GM21619 (cell line): ENCODE measurements around the gene KIAA0825.
"Not testable (repeated sequence)": the region's sequence is repeated elsewhere in the genome, so short reads cannot be mapped to it uniquely, and the experiment has no call there.

Experiments
- ATAC-seq: cut with Tn5 transposase; IDR thresholded peaks from one replicate; pipeline ENCODE4 v1.9.1; 2021; ENCODE audit not compliant: unreplicated experiment

KIAA0825 gene

GRCh38 chr5:94378062-94378461 is 240.3 kb downstream of the KIAA0825 start:
- ATAC-seq: no peak

- ATAC-seq: no peak
These were observed 241.6 kb downstream of the KIAA0825 start for GRCh38 chr5:94376672-94377345.

DNA sequence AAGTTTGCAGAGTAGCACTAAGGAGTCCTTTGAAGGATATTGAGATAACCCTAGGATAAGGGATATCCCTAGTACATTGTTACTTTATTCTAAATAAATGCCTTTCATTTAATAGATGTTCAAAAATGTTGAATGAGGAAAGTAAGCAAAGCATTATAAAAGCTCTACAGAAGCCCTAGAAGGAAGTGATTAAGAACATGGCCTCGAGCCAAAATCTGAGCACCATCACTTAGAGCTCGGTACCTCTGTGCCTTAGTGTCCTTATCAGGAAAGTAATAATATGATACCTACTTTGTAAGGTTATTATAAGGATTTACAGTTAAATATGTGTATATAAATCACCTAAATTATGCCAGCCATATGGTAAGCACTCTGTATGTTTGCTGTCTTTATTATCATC is 242.6 kb downstream of the KIAA0825 start:
- ATAC-seq: no peak

- no peak for ATAC-seq
These were observed 244.1 kb downstream of the KIAA0825 start for GRCh38 chr5:94374336-94374735.

DNA sequence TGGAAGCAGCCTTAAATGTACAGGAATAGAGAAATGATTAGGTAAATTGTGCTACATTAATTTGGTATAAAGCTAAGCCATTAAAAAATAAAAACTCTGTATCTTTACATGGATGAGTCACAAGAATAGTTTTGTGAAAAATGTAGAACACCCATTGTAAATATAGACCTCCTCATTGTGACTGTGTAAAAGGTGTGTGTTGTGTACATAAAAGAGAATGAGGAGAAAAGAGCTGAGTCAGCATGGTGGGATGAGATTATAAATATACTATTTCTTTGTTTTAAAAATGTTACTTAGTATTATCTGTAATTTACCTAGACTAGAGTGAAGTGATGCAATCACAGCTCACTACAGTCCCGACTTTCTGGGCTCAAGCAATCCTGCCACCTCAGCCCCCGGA is 250.5 kb downstream of the KIAA0825 start:
- ATAC-seq: no peak

DNA sequence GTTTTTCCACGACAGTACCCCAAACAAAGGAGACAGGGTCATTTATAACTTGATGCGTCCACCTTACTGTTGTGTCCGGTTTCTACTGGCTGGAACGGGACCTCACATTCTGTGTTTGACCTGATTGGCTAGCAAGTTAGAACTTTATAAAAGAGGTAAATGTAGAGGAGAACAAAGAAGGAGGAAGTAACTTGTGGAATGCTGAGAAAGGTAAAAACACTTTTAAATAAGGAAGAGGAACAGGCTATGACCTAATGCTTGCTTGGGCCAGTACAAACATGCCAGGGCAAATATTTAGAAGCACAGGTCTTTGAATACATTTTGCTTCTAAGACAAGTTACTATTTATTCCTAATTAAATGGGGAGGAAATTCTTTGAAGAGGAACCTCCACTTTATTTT is 251.6 kb downstream of the KIAA0825 start:
- no peak for ATAC-seq

- ATAC-seq: no peak
These were observed 255.5 kb downstream of the KIAA0825 start for GRCh38 chr5:94362857-94363256.

DNA sequence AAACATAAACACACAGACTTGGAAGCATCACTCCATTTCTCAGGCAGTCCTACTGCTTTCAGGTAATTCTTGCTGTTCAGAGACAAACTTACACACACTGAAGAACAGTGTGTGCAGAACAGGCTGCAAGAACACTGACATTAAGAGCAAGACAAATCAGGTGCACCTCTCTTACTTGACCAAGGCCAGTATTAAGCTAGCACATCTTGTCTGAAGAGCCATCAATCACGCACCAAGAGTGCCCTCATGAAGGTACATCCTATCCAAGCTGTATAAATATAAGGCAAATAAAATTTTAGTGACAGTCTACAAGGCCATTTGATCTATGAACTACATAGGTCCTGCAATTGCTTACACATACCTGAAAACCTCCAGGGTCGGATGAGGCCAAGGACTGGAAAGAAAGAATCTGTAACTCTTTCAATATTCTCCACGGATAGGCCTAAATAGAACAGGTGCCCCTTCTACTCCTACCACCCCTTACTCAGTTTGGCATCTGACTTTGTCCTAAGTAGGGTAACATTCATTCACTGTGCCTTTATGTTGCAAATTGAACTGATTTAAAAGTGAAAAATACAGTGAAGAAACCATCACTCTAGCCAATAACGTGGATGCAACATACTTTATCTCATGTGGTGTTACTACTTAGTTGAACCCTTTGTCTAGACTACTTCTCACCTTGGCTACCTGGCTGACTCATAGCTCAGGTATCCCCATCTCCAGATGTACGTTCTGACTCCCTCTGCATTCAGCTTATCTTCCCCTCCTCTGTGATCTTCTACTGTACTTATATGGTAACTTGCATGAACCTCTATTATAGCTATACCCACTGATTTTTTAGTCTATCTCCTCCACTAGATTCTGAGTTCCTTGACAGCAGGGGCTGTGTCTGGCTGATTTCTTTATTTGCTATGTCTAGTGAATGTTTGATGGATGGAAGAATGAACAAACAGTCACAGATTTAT is 256.3 kb downstream of the KIAA0825 start:
- ATAC-seq: no peak

GRCh38 chr5:94361161-94361560 is 257.2 kb downstream of the KIAA0825 start:
- no peak for ATAC-seq

GRCh38 chr5:94360382-94361130 is 257.8 kb downstream of the KIAA0825 start:
- no peak for ATAC-seq

DNA sequence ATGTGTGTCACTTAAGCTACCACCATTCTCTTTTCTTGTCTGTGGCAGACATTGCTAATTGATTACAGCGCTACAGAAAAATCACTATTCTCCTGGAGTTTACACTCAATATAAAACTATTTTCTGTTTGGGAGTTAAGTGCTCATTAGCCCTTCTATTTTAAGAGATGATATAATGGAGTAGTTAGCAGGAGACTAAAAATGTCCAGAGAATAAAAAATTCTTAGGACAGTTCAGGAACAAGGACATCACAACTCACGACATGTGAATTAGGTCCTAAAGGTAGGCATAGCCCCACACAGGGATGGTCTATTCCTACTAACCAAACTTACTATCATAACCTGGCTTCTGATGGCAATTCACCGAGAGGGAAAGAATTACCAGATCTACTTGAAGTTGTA is 258.5 kb downstream of the KIAA0825 start:
- ATAC-seq: no peak

DNA sequence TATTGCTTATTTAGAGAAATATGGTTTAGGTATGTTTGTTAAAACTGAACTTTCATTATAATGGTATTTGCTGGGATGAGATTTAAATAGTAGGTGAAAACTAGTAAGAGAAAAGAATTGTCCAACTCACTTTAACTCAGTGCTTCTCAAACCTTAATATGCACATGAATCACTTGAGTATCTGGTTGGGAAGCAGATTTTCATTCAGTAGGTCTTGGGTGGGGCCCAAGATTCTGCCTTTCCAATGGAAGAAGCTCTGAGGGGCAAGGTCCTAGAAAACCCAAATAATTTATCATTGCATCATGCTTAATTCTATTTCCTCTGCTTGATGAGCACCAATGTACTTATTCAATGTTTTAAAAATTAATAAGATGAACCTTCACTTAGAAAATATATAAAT is 262.6 kb downstream of the KIAA0825 start:
- ATAC-seq: no peak

GRCh38 chr5:94354837-94355485 is 263.4 kb downstream of the KIAA0825 start:
- ATAC-seq: not testable (repeated sequence)

- ATAC-seq: no peak
These were observed 264.8 kb downstream of the KIAA0825 start for GRCh38 chr5:94353605-94354004.

DNA sequence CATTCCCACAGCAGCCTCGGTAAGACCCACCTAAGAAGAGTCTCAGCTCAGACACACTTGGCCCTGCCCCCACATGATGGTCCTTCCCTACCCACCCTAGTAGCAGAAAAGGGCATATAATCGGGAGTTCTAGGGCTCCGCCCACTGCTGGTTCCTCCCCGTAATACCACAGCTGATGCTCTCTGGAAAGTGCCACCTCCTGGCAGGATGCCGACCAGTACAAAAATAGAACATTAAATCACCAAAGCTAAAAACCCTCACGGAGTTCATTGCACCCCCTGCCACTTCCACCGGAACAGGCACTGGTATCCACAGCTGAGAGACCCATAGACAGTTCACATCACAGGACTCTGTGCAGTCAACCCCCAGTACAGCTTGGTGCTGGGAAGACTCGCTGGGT is 271.3 kb downstream of the KIAA0825 start:
- no peak for ATAC-seq

DNA sequence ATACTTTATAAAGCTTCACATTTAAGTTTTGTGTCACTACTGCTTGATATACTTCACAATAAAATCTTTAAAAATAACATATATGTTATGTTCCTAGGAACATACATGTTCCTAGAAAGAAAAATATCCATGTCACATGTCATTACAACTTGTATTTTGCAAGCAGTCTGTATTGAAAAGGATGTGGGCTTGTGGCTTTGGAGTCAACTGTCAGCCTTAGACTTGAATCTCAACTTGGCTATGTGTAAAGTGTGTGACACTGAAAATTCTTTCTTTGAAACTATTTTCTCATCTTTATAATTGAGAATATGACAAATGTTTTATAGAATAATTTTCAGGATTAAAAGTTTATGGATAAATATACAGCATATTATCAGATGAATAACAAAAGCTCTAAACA is 273.1 kb downstream of the KIAA0825 start:
- no peak for ATAC-seq

- ATAC-seq: no peak
These were observed 280.8 kb downstream of the KIAA0825 start for GRCh38 chr5:94337617-94338016.

- no peak for ATAC-seq
These were observed 282.5 kb downstream of the KIAA0825 start for GRCh38 chr5:94335936-94336335.

GRCh38 chr5:94329115-94329514 is 289.3 kb downstream of the KIAA0825 start:
- ATAC-seq: no peak

- ATAC-seq: no peak
These were observed 291.8 kb downstream of the KIAA0825 start for GRCh38 chr5:94326586-94326985.
